ENCODE results near the gene VEGFC.

- TF ChIP-seq, protein P1, sequence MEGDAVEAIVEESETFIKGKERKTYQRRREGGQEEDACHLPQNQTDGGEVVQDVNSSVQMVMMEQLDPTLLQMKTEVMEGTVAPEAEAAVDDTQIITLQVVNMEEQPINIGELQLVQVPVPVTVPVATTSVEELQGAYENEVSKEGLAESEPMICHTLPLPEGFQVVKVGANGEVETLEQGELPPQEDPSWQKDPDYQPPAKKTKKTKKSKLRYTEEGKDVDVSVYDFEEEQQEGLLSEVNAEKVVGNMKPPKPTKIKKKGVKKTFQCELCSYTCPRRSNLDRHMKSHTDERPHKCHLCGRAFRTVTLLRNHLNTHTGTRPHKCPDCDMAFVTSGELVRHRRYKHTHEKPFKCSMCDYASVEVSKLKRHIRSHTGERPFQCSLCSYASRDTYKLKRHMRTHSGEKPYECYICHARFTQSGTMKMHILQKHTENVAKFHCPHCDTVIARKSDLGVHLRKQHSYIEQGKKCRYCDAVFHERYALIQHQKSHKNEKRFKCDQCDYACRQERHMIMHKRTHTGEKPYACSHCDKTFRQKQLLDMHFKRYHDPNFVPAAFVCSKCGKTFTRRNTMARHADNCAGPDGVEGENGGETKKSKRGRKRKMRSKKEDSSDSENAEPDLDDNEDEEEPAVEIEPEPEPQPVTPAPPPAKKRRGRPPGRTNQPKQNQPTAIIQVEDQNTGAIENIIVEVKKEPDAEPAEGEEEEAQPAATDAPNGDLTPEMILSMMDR (conservative IDR thresholded peaks at IDR 0.05): no peak
- no peak for TF ChIP-seq EZH2 (IDR thresholded peaks at IDR 0.05; ENCODE audit: low read depth)
Observed at GRCh38 chr4:176805155-176805554, 12.4 kb upstream of the VEGFC start.
